Smooth muscle cell (in vitro differentiated cells): ENCODE measurements around the gene HS6ST1. TPM values are rescaled to one million over a fixed set of nuclear protein-coding genes. Genes with fewer than 3 reads are reported as not detected.

Source experiments
- DNase-seq: peaks from one replicate; lab custom pipeline; 2025; ENCODE audit not compliant: unreplicated experiment; lab: John Stamatoyannopoulos, UW
- H2AFZ ChIP-seq: fragments of 200-600 bp; sonication (generic); 2 replicates; pipeline ENCODE4 v1.6.0; 2016; ENCODE audit warnings: antibody characterized with exemption, low read depth, mild to moderate bottlenecking
- H3F3A ChIP-seq: fragments of 200-600 bp; sonication (generic); 2 replicates; pipeline ENCODE4 v1.6.0; 2017; ENCODE audit warnings: antibody characterized with exemption, low read depth
- H3K27ac ChIP-seq: fragments of 200-600 bp; sonication (generic); 2 replicates; pipeline ENCODE4 v1.5.1; 2016; ENCODE audit warnings: low read depth, mild to moderate bottlenecking
- H3K27me3 ChIP-seq: fragments of 200-600 bp; sonication (generic); 2 replicates; pipeline ENCODE4 v1.6.1; 2016; ENCODE audit warnings: low read depth, mild to moderate bottlenecking
- H3K36me3 ChIP-seq: fragments of 200-600 bp; sonication (generic); 2 replicates; pipeline ENCODE4 v1.5.1; 2016; ENCODE audit warnings: low read depth
- H3K4me1 ChIP-seq: fragments of 200-600 bp; sonication (generic); 2 replicates; pipeline ENCODE4 v1.5.1; 2016; ENCODE audit warnings: low read depth
- H3K4me2 ChIP-seq: fragments of 200-600 bp; sonication (generic); 2 replicates; pipeline ENCODE4 v1.6.0; 2016; ENCODE audit warnings: mild to moderate bottlenecking
- H3K4me3 ChIP-seq: fragments of 200-600 bp; sonication (generic); 2 replicates; pipeline ENCODE4 v1.5.1; 2016; ENCODE audit warnings: mild to moderate bottlenecking
- H3K79me2 ChIP-seq: fragments of 200-600 bp; sonication (generic); 2 replicates; pipeline ENCODE4 v1.6.0; 2016; ENCODE audit warnings: low read depth, mild to moderate bottlenecking
- H3K9ac ChIP-seq: fragments of 200-600 bp; sonication (generic); 2 replicates; pipeline ENCODE4 v1.6.0; 2016; ENCODE audit warnings: low read depth
- H3K9me3 ChIP-seq: fragments of 200-600 bp; sonication (generic); replicated peaks from 2 replicates; pipeline ENCODE4 v1.5.1; 2016; ENCODE audit warnings: low read depth
- H4K20me1 ChIP-seq: fragments of 200-600 bp; sonication (generic); 2 replicates; pipeline ENCODE4 v1.6.0; 2016; ENCODE audit warnings: low read depth
- CTCF ChIP-seq: fragments of 200-600 bp; sonication (generic); IDR thresholded peaks from 2 replicates; pipeline ENCODE4 v1.5.1; 2017; ENCODE audit warnings: borderline replicate concordance, mild to moderate bottlenecking, antibody characterized with exemption; ENCODE audit not compliant: insufficient read depth, poor library complexity, severe bottlenecking
- WGBS: methylation state at CpG from one replicate; pipeline ENCODE4 v1.1.7; 2016; ENCODE audit warnings: low lambda C conversion rate; 5-methylcytosine and 5-hydroxymethylcytosine counted together
- polyA plus RNA-seq: library from polyadenylated mRNA; unstranded; fragments of >200 nt; fragmentation: Nextera tagmentation; extraction: Ambion mirVana; gene quantifications from 2 replicates; pipeline ENCODE4 v1.2.1, GENCODE V29; 2016
- total RNA-seq: library from RNA; depleted of rRNA; stranded (reverse); fragments of >200 nt; gene quantifications from 2 replicates; pipeline ENCODE4 v1.2.3, GENCODE V29; 2014

HS6ST1 gene
- 9.3 and 11.3 TPM in 2 replicates for total RNA-seq
- 13.0 and 17.6 TPM in 2 replicates for polyA plus RNA-seq

GRCh38 chr2:128318776-128319464 is at the start of gene HS6ST1:
Gene HS6ST1, minus strand, starts transcription at chr2:128318868. Its CDS starts 305 bp downstream, at chr2:128318563.
- Histone ChIP-seq H3K9ac (peak within 1 kb of the TSS; percentile 51), H2AFZ (peak within 1 kb of the TSS; percentile 97), H3K27me3 (no peaks in the 10 kb centered on the region), H3K79me2 (peaks cover 26% of the 10 kb centered on the region), H3K9me3 (no peaks in the 10 kb centered on the region), H3F3A (no peaks in the 10 kb centered on the region), H3K4me2 (peak within 1 kb of the TSS; percentile 100), H4K20me1 (peaks cover 40% of the 10 kb centered on the region), H3K4me1 (peaks cover 28% of the 10 kb centered on the region), H3K27ac (no peak within 1 kb of the TSS), H3K36me3 (no peaks in the 10 kb centered on the region), H3K4me3 (peak within 1 kb of the TSS; percentile 85)
- WGBS: 5% methylated on average over 35 of the region's 84 CpGs
- DNase-seq: peak; percentile 50
- no peak for TF ChIP-seq CTCF

GRCh38 chr2:128367601-128368359 is 49.1 kb upstream of the HS6ST1 start:
- Histone ChIP-seq H3K27me3 (no peaks in the 10 kb centered on the region), H3K4me2 (no peak overlapping the region), H3K4me3 (no peak overlapping the region), H3K9ac (no peak overlapping the region), H3K79me2 (no peaks in the 10 kb centered on the region), H3K27ac (no peak overlapping the region), H3K36me3 (no peaks in the 10 kb centered on the region), H3K9me3 (no peaks in the 10 kb centered on the region), H3K4me1 (peaks cover 11% of the 10 kb centered on the region), H3F3A (no peaks in the 10 kb centered on the region), H2AFZ (no peak overlapping the region), H4K20me1 (no peaks in the 10 kb centered on the region)
- 92% methylated on average over 23 of the region's 23 CpGs for WGBS
- TF ChIP-seq CTCF: no peak
- DNase-seq: no peak

GRCh38 chr2:128366713-128367511 is 48.2 kb upstream of the HS6ST1 start:
- Histone ChIP-seq H3K4me2 (no peak overlapping the region), H3K36me3 (no peaks in the 10 kb centered on the region), H3K27me3 (no peaks in the 10 kb centered on the region), H3K4me3 (no peak overlapping the region), H3K9ac (no peak overlapping the region), H3K79me2 (no peaks in the 10 kb centered on the region), H4K20me1 (no peaks in the 10 kb centered on the region), H3K4me1 (peaks cover 19% of the 10 kb centered on the region), H3K27ac (no peak overlapping the region), H3K9me3 (no peaks in the 10 kb centered on the region), H3F3A (no peaks in the 10 kb centered on the region), H2AFZ (no peak overlapping the region)
- no peak for TF ChIP-seq CTCF
- WGBS: 85% methylated on average over 10 of the region's 10 CpGs
- no peak for DNase-seq
